Fibroblast of pulmonary artery (primary cell): ENCODE measurements around the gene ZMAT5.

ENCODE experiments used
- DNase-seq: peaks from one replicate; pipeline ENCODE4 v3.0.0-alpha.2; 2010; ENCODE audit warnings: low read depth
- H3K4me3 ChIP-seq: replicated peaks from 2 replicates; pipeline ENCODE4 v1.5.1; 2011; ENCODE audit warnings: low read depth, mild to moderate bottlenecking, control low read depth, low read length, moderate library complexity
- CTCF ChIP-seq: IDR thresholded peaks from 2 replicates; pipeline ENCODE4 v1.5.1; 2011; ENCODE audit warnings: mild to moderate bottlenecking, control low read depth, low read length, inconsistent platforms; ENCODE audit errors: missing control alignments

The ZMAT5 gene

GRCh38 chr22:29733362-29734201, 33.2 kb downstream of the ZMAT5 start:
- no peak for TF ChIP-seq CTCF
- no peak for DNase-seq
- H3K4me3 ChIP-seq = no peak overlapping the region

- no peak for DNase-seq
- no peak overlapping the region for H3K4me3 ChIP-seq
- TF ChIP-seq CTCF = no peak
Observed at GRCh38 chr22:29732883-29733282, 33.9 kb downstream of the ZMAT5 start.

- TF ChIP-seq CTCF = no peak
- no peak for DNase-seq
- H3K4me3 ChIP-seq = no peak overlapping the region
Observed at GRCh38 chr22:29731058-29731850, 35.6 kb downstream of the ZMAT5 start.

GRCh38 chr22:29729161-29729560, 37.6 kb downstream of the ZMAT5 start:
- H3K4me3 ChIP-seq = no peak overlapping the region
- no peak for DNase-seq
- TF ChIP-seq CTCF = no peak

- peak; percentile 50 for DNase-seq
- H3K4me3 ChIP-seq = no peak overlapping the region
- peak; percentile 44 for TF ChIP-seq CTCF
Observed at GRCh38 chr22:29727131-29727523, 39.7 kb downstream of the ZMAT5 start.

GRCh38 chr22:29726512-29727130, 40.2 kb downstream of the ZMAT5 start:
- TF ChIP-seq CTCF = no peak
- DNase-seq = no peak
- H3K4me3 ChIP-seq = no peak overlapping the region
